GOT3 (cell line): ENCODE results near the gene PROSER1.
"Not testable (repeated sequence)": the region's sequence is repeated elsewhere in the genome, so short reads cannot be mapped to it uniquely, and the experiment has no call there.

Experiments used
- DNase-seq: peaks from one replicate; lab custom pipeline; 2025; ENCODE audit warnings: mixed read lengths; lab: John Stamatoyannopoulos, UW

PROSER1 gene

GRCh38 chr13:39025433-39025839, 12.5 kb downstream of the PROSER1 start:
- DNase-seq = no peak

GRCh38 chr13:39023761-39024160, 14.1 kb downstream of the PROSER1 start:
- DNase-seq = no peak

- no peak for DNase-seq
Observed at GRCh38 chr13:39023316-39023715, 14.6 kb downstream of the PROSER1 start.

- DNase-seq = no peak
Observed at GRCh38 chr13:39020853-39021462, 16.9 kb downstream of the PROSER1 start.

GRCh38 chr13:39016787-39017186, 21.1 kb downstream of the PROSER1 start:
- no peak for DNase-seq

GRCh38 chr13:39016087-39016486, 21.8 kb downstream of the PROSER1 start:
- DNase-seq = no peak

GRCh38 chr13:39013462-39013861, 24.4 kb downstream of the PROSER1 start:
- no peak for DNase-seq

GRCh38 chr13:39012608-39013007, 25.3 kb downstream of the PROSER1 start:
- no peak for DNase-seq

GRCh38 chr13:39006371-39007111, 31.3 kb downstream of the PROSER1 start:
- not testable (repeated sequence) for DNase-seq

GRCh38 chr13:38998739-38999138, 39.1 kb downstream of the PROSER1 start:
- no peak for DNase-seq

GRCh38 chr13:38993381-38993780, 44.5 kb downstream of the PROSER1 start:
- DNase-seq = no peak

GRCh38 chr13:38990693-38991092, 47.2 kb downstream of the PROSER1 start, which contains the start of gene STOML3:
TSS of gene STOML3 (minus strand) at chr13:38990831. CDS start at chr13:38990721, 110 bp downstream.
- DNase-seq = no peak

- DNase-seq = no peak
Observed at GRCh38 chr13:38981096-38981495, 56.8 kb downstream of the PROSER1 start.

- DNase-seq = no peak
Observed at GRCh38 chr13:38980750-38981078, 57.2 kb downstream of the PROSER1 start.

GRCh38 chr13:38979891-38980749, 57.8 kb downstream of the PROSER1 start:
- no peak for DNase-seq

- no peak for DNase-seq
Observed at GRCh38 chr13:38970380-38971051, 67.4 kb downstream of the PROSER1 start.

- no peak for DNase-seq
Observed at GRCh38 chr13:38969187-38969586, 68.7 kb downstream of the PROSER1 start.

- no peak for DNase-seq
Observed at GRCh38 chr13:38967446-38967845, 70.4 kb downstream of the PROSER1 start.

GRCh38 chr13:38965281-38965680, 72.6 kb downstream of the PROSER1 start:
- no peak for DNase-seq

GRCh38 chr13:38960175-38960574, 77.7 kb downstream of the PROSER1 start:
- DNase-seq = no peak
